ENCODE data around the gene RSRP1.
"Not testable (repeated sequence)": the region's sequence is repeated elsewhere in the genome, so short reads cannot be mapped to it uniquely, and the experiment has no call there.

RSRP1 gene

GRCh38 chr1:25256578-25256965 is 9.3 kb upstream of the RSRP1 start:
- DNase-seq (ENCODE audit: low read depth), result no peak

GRCh38 chr1:25255706-25256577 is 8.7 kb upstream of the RSRP1 start:
- no peak for DNase-seq (ENCODE audit: low read depth)

DNA sequence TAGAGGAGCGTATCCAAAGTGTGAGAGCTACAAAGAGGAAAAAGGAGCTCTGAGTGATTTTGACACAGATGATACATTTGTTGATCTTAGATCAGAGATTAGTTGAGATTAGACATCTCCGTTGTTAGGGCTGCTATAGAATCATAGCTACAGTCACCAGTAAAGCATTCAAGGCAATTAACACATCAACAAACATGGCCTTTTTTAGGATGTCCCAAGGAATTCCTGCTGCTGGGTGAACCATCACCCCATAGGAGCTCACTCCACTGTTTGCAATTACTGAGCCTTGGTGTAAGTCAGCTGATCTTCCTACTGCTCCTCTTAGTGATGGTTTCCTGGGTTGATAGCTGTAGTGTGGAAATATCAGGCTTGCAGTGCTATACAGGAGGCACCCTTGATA is 6.7 kb upstream of the RSRP1 start:
- no peak for DNase-seq (ENCODE audit: low read depth)

GRCh38 chr1:25247829-25248754 is 838 bp upstream of the RSRP1 start:
- DNase-seq (ENCODE audit: low read depth), result no peak

- no peak for DNase-seq (ENCODE audit: low read depth)
Measured at GRCh38 chr1:25246600-25247023, 642 bp downstream of the RSRP1 start.

DNA sequence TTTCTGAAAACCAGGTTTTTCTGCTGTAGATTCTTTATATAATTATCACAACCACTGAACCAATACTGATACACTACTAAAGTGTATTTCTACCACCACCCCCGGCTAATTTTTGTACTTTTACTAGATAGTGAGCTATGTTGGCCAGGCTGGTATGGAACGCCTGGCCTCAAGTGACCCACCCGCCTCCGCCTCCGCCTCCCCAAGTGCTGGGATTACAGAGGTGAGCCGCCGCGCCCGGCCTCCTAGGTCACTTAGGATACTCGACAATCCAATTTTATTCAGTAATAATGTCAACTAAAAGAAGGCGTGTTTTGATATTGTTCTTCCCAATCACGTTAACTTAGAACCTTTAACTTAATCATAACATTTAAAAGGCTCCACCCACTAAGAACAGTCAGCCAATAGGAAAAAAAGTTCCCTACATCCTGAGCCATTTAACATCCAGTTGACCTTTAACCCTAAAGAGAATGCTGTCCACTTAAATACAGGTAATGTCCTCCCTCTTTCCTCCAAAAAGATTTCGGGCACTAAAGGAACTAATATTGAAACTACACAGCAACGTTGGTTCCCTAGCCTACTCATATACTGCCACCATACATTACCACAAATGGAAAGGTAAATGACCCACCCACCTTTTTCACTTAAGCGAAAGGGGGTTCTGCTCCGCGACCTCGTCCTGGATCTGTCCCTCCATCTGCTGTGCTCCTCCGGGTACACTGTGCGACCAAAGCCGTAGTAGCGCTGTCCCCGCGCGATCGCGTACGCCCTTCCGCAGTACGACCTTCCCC is 1.2 kb downstream of the RSRP1 start:
- no peak for DNase-seq (ENCODE audit: low read depth)

DNA sequence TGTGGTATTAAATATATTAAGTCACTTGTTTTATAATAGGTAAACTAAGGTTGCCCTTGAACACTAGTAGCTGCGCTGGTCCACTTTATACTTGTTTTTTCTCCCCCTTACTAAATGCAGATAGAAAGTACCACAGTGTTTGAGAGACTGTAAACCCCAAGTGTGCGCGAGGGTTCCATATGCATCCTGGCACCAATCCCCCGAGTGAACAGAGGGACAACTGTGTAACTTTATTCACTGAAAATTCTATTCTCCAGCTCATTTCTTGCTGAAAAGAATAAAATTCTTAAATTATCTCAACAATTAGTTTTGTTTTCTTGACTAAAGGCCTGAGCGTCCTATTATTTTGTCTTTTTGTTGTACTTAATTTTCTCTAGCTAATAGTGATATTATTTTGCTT is 1.9 kb downstream of the RSRP1 start:
- no peak for DNase-seq (ENCODE audit: low read depth)

- DNase-seq (ENCODE audit: low read depth), result no peak
Measured at GRCh38 chr1:25243907-25244306, 3.3 kb downstream of the RSRP1 start.

DNA sequence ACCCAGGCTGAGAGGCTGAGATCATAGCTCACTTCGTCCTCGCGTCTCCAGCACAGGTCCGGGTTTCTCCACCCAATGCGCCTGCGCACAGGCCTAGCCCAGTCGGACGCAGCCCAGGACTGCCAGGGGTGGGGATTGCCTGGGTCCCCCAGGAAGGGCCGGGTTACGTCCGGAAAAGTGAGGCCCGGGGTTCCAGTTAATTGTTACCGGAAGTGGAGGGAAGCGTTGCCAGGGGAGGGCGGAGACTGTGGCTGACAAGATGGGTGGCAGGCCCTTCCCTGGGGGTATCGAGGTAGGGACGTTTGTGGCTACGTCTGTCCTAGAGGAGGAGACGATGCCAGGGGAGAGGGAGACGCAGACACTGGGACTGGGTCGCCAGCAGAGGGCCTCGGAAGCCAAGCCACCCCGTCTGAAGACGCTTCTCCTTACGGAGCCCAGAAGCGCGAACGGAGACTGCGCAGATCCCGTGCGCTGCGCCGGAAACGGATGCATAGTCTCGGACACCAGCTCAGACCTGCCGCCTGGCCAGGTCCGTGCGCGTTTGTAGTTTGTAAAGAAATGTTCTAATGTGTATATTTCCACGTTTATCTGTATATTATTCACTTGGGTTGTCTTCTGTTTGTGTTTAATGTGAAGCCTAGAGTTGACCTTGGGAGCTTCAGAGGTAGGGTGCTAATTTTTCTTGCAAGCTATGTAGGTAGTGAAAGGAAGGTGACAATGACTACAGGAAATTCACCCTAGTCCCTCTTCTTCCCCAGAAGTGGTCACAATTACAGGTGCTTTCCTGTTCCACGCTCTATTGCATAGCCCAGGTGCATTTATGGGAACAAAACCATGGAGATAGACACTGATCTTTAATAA is 7.3 kb downstream of the RSRP1 start:
- peak; percentile 61 for DNase-seq (ENCODE audit: low read depth)

DNA sequence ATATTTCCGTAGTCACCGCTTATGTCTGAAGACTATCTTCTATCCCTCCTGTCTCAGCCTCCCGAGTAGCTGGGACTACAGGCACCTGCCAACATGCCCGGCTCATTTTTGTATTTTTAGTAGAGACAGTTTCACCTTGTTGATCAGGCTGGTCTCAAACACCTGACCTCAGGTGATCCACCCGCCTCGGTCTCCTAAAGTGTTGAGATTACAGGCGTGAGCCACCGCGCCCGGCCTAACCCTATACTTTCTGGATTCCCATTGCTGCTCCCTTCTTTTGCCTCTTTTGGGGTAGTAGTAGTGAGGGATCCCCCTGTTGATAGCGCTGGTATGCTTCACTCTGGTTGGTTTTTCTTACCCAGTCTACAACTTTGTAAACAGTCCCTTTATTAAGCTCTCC is 9.2 kb downstream of the RSRP1 start:
- DNase-seq (ENCODE audit: low read depth), result no peak

DNA sequence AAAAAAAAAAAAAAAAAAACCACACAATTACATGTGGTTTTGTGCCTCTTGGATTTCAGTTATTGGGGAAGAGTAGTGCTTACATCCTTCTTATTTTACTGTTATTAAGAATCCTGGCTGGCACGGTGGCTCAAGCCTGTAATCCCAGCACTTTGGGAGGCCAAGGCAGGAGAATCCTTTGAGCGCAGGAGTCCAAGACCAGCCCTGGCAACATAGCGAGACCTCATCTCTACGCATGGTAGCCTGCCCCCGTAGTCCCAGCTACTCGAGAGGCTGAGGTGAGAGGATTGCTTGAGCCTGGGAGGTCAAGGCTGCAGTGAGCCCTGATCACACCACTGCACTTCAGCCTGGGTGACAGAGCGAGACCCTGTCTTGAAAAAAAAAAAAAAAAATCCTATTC is 11.0 kb downstream of the RSRP1 start:
- DNase-seq (ENCODE audit: low read depth), result not testable (repeated sequence)

DNA sequence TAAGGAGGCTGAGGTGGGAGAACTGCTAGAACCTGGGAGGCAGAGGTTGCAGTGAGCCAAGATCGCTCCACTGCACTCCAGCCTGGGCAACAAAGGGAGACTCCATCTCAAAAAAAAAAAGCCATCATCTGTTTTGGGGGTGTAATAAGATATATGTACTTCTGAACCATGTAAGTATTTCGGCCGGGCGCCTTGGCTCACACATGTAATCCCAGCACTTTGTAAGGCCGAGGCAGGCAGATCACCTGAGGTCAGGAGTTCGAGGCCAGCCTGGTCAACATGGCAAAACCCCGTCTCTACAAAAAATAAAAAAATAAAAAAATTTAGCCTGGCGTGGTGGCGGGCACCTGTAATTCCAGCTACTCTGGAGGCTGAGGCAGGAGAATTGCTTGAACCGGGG is 11.8 kb downstream of the RSRP1 start:
- DNase-seq (ENCODE audit: low read depth), result not testable (repeated sequence)

DNA sequence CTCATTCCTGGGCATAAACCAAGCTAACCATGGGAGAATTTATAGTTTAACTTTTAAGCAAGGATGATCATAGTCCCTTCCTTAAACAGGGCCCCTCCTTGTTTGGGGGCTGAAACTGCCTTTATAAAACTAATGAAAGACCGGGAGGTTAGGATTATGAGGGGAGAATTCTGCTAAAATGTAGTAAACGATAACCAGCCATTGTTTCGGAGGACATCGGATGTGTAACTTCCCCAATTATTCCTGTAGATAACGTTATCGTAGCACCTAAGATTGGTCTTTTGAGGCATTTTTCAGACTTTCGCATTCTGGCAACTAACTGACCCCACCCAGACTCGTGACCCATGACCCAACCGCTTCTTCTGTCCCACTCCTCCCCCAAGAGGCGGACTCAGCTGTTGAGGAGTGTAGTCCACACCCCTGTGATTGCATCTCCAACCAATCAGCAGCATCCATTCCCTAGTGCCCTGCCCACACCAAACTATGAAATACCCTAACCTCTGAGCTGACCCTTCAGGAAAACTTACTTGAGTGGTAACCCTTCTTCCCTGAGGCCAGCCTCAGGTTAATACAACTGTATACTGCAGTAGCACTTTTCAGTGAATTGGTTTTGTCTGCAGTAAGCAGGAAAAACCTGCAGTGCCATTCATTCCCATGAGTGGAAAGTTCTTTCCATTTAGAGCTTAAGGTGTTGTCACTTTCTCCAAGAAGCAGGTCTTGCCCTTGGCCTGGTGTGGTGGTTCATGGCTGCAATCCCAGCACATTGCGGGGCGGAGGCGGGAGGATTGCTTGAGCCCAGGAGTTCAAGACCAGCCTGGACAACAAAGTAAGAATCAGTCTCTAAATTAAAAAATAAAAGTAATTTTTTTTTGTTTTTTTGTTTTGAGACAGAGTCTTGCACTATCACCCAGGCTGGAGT is 14.1 kb downstream of the RSRP1 start:
- DNase-seq (ENCODE audit: low read depth), result no peak

DNA sequence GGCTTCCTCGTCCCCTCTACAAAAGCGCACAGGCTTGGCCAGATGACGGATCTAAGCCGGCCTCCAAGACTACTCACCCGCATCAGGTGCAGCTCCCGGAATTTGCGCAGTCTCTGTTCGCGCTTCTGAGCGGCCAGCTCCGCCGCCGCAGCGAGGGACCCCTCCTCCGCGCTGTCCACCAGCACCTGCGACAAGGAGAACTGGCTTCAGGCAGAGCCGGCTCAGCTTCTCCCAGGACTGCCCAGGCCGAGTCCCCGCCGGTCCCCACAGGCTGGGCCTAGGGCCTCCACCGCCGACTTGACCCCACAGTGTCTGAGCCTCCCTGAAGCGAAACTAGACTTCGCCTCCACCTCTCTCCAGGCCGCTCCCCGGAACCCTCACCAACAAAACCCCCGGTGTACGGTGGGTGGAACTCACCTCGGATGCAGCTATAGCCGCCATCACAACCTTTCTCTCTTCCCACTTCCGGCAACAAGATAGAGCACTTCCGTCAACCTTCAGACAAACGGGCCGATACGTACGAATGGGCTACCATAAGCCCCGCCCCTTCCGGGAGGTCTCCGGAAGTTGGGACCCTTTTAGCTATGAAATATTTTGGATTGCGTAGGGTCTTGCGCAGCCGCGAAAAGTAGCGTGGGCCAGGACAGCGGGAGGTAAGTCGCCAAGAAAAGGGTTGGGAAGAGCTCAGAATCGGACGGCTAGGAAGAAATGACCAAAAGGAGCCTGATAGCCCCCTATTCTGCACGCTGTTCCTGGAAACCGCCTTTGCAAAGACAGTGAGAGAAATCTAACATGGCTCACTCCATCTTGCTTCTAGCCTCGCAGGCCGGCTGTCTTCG is 15.0 kb downstream of the RSRP1 start, which contains the start of gene SYF2:
TSS of gene SYF2 (minus strand) at position 476 of the 839 bp plus-strand sequence. CDS start at position 441, 35 bp downstream.
- peak; percentile 81 for DNase-seq (ENCODE audit: low read depth)

DNA sequence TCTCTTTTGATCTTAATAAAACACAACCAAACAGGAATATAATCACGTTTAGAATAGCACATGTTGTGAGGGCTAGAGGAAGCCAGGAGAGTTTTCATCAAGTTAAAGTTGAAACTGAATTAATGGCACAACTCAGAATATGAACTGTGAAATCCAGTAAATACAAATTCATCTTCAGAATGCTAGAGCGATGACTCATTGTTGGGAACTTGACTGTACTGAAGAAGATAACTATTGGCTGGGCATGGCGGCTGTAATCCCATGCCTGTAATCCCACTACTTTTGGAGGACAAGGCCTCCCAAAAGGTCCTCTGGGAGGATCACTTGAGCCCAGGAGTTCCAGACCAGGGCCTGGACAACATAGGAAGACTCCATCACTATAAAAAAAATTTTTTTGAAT is 23.8 kb downstream of the RSRP1 start:
- no peak for DNase-seq (ENCODE audit: low read depth)

DNA sequence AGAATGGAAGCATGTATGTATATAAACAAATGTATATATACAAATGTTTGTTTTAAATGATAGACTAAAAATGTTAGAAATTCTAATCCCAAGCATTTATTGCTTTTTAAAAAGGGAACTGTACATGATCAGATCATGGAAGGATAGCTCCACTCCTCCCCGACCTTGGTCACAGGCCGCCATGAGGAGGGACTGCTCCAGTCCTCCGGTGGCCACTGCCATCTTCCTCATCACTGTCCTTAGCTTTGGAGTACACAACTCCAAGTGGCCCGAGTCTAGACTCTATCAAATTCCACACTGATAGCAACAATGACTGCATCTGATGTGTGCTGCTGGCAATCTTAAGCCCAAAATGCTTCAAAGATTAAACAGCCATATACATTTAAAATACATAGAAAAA is 24.6 kb downstream of the RSRP1 start:
- no peak for DNase-seq (ENCODE audit: low read depth)

DNA sequence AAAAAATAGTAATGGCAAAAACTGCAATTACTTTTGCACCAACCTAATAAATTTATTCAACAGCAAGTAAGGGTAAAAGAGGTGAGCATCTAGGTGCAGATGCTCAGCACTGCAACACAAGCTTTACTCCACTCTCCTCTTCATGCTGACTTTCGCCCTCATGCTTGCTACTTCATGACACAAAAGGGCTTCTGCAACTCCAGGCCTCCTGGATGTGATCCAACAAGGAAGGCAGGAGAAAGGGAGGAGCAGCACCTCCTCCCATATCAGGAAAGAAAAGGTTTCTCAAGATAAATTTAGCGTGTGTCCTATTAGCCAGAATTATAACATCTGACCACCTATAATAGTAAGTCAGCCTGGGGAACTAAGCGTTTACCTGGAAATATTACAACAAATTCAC is 26.6 kb downstream of the RSRP1 start:
- no peak for DNase-seq (ENCODE audit: low read depth)

DNA sequence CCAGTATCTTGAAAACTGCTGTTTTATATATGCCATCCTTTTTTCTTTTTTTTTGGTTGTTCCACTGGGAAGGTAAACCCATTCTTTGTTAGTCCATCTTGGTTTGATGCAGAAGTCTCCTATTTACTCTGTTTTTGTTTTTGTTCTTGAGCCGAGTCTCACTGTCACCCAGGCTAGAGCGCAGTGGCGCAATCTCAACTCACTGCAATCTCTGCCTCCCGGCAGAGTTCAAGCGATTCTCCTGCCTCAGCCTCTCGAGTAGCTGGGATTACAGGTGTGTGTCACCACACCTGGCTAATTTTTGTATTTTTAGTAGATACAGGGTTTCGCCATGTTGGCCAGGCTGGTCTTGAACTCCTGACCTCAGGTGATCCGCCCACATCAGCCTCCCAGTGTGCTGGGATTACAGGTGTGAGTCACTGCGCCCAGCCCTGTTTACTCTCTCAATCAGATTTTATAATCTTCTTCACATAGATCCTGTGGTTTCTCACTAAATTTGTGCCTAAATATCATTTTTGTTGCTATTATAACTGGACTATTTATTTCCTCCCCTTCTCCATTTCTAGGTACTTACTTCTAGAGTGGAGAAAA is 27.5 kb downstream of the RSRP1 start:
- no peak for DNase-seq (ENCODE audit: low read depth)

All from stimulated activated CD8-positive, alpha-beta memory T cell treated with anti-CD3 and anti-CD28 coated beads, Interleukin-15, amount 100 ng/mL, for 1 hour (primary cell).